GM18511 (cell line): Measurements from ENCODE around the gene TNRC6A.
"Not testable (repeated sequence)": the region's sequence is repeated elsewhere in the genome, so short reads cannot be mapped to it uniquely, and the experiment has no call there.

Experiments
- ATAC-seq: cut with Tn5 transposase; IDR thresholded peaks from one replicate; pipeline ENCODE4 v1.9.1; 2021; ENCODE audit warnings: mild to moderate bottlenecking, moderate library complexity; ENCODE audit not compliant: unreplicated experiment

TNRC6A gene

DNA sequence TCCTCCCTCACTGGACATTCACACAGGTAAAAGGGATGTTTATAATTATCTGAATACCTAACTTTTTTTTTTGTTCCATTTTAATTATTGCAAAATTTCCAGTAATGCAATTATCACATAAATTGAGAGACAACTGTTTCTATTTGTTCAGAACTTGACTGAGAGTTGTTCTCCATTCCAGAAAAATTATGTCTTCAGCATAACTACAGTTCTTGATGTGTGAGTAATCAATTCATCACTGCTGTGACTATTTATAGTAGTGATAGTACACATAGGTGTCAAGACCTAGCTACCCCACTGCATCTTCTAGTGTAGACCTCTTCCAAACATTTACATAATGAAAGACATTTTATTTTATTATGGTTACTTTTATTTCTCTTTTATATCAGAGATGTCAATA lies 5.8 kb upstream of the TNRC6A start:
- no peak for ATAC-seq

DNA sequence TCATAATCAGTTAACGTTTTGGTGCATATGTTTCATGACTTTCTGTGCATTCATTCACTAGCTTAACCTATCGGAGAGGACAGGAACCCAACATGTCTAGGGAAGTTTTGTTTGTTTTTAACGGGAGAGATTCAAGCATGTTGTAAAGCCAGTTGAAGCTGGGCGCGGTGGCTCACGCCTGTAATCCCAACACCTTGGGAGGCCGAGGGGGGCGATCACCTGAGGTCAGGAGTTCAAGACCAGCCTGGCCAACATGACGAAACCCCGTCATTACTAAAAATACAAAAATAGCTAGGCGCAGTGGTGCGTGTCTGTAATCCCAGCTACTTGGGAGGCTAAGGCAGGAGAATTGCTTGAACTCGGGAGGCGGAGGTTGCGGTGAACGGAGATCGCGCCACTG lies 1.4 kb upstream of the TNRC6A start:
- ATAC-seq = no peak

DNA sequence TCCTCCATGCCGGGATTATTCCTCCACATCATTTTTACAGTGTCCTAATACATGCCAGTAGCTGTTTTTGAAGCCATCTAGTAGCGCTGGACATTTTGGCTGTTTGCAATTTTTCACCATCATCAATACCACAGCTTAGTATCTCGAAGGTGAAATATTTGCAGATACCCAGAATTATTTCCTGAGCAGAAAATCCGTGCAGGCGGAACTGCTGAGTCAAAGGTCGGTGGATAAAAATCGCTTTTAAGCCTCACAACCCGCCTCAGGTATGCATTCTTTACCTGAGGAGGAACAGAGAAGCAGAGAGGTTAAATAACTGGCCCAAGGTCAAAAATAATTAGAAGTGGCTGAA lies 584 bp upstream of the TNRC6A start:
- peak; percentile 2 for ATAC-seq

DNA sequence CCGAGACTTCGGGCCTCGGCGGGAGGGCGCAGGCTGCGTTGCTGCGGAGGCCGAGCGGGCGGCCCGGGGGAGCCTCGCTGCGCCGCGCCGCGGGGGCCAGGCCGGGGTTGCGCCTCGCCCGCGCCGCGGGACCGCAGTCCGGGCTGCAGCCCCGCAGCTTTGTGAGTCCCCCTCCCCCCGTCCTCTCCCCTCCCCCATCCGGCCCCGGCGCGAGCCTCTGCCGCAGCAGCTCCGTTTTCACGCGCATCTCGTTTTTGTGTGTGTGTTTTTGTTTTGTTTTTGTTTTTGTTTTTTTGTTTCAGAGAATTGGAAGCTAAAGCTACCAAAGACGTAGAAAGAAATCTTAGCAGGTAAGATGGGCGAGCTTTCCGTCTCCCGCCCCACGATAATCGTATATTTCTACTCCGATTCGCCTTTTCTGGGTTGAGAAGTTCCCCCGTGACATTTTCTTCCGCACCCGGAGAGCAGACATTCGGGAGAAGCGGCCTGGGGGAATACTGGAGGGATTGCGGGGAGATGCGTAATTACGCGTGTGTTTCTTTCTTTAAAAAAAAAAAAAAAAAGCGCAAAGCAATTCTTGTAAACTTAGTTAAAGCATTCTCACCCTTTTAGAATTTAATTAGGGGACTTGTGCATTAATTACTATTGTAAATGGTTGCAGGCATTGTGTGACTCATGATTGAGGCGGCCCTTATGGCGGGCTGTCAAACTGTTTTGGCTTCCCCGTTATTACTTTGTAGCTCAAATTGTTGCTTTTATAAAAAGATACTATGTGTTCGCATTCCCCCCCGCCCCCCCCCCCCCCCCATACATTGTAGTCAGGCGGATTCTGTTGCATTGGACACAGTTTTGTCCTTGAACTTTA lies 732 bp downstream of the TNRC6A start:
- ATAC-seq = peak; percentile 31

- ATAC-seq = no peak
These were observed 1.5 kb downstream of the TNRC6A start for GRCh38 chr16:24730914-24731313.

- no peak for ATAC-seq
These were observed 2.4 kb downstream of the TNRC6A start for GRCh38 chr16:24731722-24732419.

- ATAC-seq = peak; percentile 39
These were observed 4.9 kb downstream of the TNRC6A start for GRCh38 chr16:24734382-24734781.

DNA sequence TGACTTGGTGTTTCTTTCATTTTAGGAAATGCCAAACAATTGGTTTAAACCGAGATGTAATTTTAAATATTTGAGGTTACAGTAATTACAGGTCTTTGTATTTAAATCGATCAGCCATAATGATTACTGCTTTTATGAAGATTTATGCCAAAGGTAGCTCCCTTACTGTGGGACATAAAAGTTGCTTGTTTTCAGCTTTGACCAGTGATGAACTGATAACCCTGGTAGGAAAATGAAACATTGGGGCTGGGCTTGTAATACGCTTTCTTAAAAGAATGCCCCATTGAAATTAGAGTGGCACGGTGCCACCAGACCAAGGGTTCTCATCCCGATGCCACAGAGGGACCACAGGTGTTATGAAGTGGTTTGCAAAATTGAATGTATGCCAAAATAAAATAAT lies 7.3 kb downstream of the TNRC6A start:
- no peak for ATAC-seq

- no peak for ATAC-seq
These were observed 8.0 kb downstream of the TNRC6A start for GRCh38 chr16:24737391-24737871.

GRCh38 chr16:24737916-24738594 lies 8.6 kb downstream of the TNRC6A start:
- no peak for ATAC-seq

GRCh38 chr16:24738895-24739294 lies 9.4 kb downstream of the TNRC6A start:
- no peak for ATAC-seq

GRCh38 chr16:24741862-24742261 lies 12.4 kb downstream of the TNRC6A start:
- no peak for ATAC-seq

GRCh38 chr16:24742610-24743009 lies 13.2 kb downstream of the TNRC6A start:
- ATAC-seq = not testable (repeated sequence)

DNA sequence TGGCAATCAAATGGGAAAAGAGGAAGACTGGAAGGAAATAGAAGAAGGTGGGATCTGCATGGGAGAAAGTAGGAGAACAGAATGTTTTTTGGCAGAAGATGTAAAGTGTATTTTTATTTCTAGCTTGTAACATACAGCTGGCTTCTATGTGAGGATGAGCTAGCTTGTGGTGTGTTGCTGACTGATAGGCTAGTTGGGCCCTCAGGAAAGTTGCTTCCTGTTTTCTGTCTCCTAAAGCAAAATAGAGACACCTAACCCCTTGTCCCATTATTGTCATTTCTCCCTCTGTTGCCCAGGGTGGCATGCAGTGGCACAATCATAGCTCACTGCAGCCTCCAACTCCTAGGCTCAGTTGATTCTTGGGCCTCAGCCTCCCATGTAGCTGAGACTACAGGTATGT lies 15.9 kb downstream of the TNRC6A start:
- no peak for ATAC-seq

DNA sequence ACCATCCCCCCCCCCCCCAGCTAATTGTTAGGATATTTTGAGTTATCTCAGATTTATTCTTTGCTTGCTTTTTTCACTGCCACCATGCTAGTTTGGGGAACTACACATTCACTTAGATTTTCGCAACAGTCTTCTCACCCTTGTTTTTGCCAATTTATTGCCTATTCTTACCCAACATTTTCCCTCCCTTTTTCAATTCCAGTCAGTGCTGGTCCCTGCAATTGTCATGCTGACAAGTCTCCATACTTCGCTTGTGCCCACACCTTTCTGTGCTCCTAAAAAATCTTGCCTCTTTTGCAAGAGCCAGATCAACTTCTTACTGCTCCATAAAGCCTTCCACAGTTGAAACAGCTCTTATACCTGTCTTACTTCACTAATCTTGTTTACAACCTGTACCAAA lies 16.3 kb downstream of the TNRC6A start:
- no peak for ATAC-seq

GRCh38 chr16:24747441-24747840 lies 18.0 kb downstream of the TNRC6A start:
- ATAC-seq = no peak

GRCh38 chr16:24748242-24748641 lies 18.8 kb downstream of the TNRC6A start:
- no peak for ATAC-seq

DNA sequence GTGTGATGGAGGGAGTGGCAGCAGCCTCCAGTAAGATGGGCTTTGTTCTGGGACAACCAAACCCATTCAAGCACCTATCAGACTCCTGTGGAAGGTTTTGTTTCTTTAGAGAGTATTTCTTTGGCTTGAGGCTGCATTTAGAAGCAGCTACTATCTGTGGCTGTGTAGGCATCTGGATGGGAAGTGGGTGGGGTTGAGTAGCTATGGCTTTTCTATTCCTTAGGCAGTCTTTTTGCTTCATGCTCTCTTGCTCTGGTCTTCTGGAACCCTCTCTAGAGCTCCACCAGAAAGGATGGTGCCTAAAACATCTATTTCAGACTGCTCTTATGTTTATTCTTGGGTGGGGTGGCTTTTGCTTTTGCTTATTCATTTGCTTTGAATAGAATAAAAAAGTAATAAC lies 19.9 kb downstream of the TNRC6A start:
- no peak for ATAC-seq

DNA sequence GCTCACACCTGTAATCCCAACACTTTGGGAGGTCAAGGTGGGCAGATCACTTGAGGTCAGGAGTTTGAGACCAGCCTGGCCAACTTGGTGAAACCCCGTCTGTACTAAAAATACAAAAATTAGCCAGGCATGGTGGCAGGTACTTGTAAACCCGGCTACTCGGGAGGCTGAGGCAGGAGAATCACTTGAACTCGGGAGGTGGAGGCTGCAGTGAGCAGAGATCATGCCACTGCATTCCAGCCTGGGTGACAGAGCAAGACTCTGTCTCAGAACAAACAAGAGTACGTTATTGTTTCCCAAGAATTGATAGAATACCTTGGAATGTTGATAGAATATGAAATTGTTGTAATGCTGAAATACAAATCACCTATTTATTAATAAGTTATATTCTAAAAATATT lies 20.4 kb downstream of the TNRC6A start:
- ATAC-seq = not testable (repeated sequence)

- ATAC-seq = no peak
These were observed 23.5 kb downstream of the TNRC6A start for GRCh38 chr16:24753000-24753399.

GRCh38 chr16:24753437-24753836 lies 24.0 kb downstream of the TNRC6A start:
- no peak for ATAC-seq

- no peak for ATAC-seq
These were observed 25.1 kb downstream of the TNRC6A start for GRCh38 chr16:24754543-24754942.
